Hepatocyte (in vitro differentiated cells): Measurements from ENCODE around the gene TLR1. TPM values are rescaled to one million over a fixed set of nuclear protein-coding genes. Genes with fewer than 3 reads are reported as not detected.

Experiments used
- DNase-seq: peaks from one replicate; pipeline ENCODE4 v3.0.0-alpha.2; 2016; ENCODE audit warnings: low spot score
- H2AFZ ChIP-seq: fragments of 200-600 bp; sonication (generic); 2 replicates; pipeline ENCODE4 v1.6.0; 2016; ENCODE audit warnings: antibody characterized with exemption, mild to moderate bottlenecking
- H3K27ac ChIP-seq: fragments of 200-600 bp; sonication (generic); 2 replicates; pipeline ENCODE4 v1.5.1; 2016; ENCODE audit warnings: mild to moderate bottlenecking
- H3K27me3 ChIP-seq: fragments of 200-600 bp; sonication (generic); 2 replicates; pipeline ENCODE4 v1.6.1; 2016
- H3K36me3 ChIP-seq: fragments of 200-600 bp; sonication (generic); replicated peaks from 2 replicates; pipeline ENCODE4 v1.5.1; 2016; ENCODE audit warnings: low read depth; ENCODE audit not compliant: insufficient read depth
- H3K4me1 ChIP-seq: fragments of 200-600 bp; sonication (generic); 2 replicates; pipeline ENCODE4 v1.5.1; 2016; ENCODE audit warnings: mild to moderate bottlenecking, moderate library complexity; ENCODE audit not compliant: insufficient read depth
- H3K4me2 ChIP-seq: fragments of 200-600 bp; sonication (generic); 2 replicates; pipeline ENCODE4 v1.6.0; 2016
- H3K4me3 ChIP-seq: fragments of 200-600 bp; sonication (generic); 2 replicates; pipeline ENCODE4 v1.5.1; 2016; ENCODE audit warnings: mild to moderate bottlenecking
- H3K79me2 ChIP-seq: fragments of 200-600 bp; sonication (generic); 2 replicates; pipeline ENCODE4 v1.6.0; 2017; ENCODE audit warnings: mild to moderate bottlenecking
- H3K9me2 ChIP-seq: fragments of 200-600 bp; sonication (generic); replicated peaks from 2 replicates; pipeline ENCODE4 v1.6.0; 2017; ENCODE audit warnings: mild to moderate bottlenecking; ENCODE audit not compliant: insufficient read depth
- H3K9me3 ChIP-seq: fragments of 200-600 bp; sonication (generic); 2 replicates; pipeline ENCODE4 v1.5.1; 2016; ENCODE audit warnings: low read depth, mild to moderate bottlenecking
- H4K20me1 ChIP-seq: fragments of 200-600 bp; sonication (generic); 2 replicates; pipeline ENCODE4 v1.6.0; 2016; ENCODE audit warnings: mild to moderate bottlenecking; ENCODE audit not compliant: insufficient read depth, poor library complexity, severe bottlenecking
- EZH2 ChIP-seq: fragments of 200-600 bp; sonication (generic); IDR thresholded peaks from 2 replicates; pipeline ENCODE4 v1.6.1; 2016; ENCODE audit warnings: antibody characterized with exemption, mild to moderate bottlenecking, borderline replicate concordance
- EZH2phosphoT487 ChIP-seq: fragments of 200-600 bp; sonication (generic); IDR thresholded peaks from one replicate; pipeline ENCODE4 v1.6.1; 2018; ENCODE audit warnings: antibody characterized with exemption, mild to moderate bottlenecking, low read depth, moderate library complexity; ENCODE audit not compliant: unreplicated experiment, severe bottlenecking
- WGBS: methylation state at CpG from one replicate; pipeline ENCODE4 v1.1.6; 2016; ENCODE audit warnings: low lambda C conversion rate; ENCODE audit errors: missing lambda C conversion rate; 5-methylcytosine and 5-hydroxymethylcytosine counted together
- polyA plus RNA-seq: library from polyadenylated mRNA; unstranded; fragments of >200 nt; fragmentation: Nextera tagmentation; extraction: Ambion mirVana; gene quantifications from 2 replicates; pipeline ENCODE4 v1.2.1, GENCODE V29; 2016
- total RNA-seq: library from RNA; depleted of rRNA; stranded (reverse); fragments of >200 nt; gene quantifications from 2 replicates; pipeline ENCODE4 v1.2.3, GENCODE V29; 2014
- TF ChIP-seq, protein P1 (sequence below): fragments of 200-600 bp; sonication (generic); IDR thresholded peaks from 2 replicates; pipeline ENCODE4 v1.5.1; 2016; ENCODE audit warnings: antibody characterized with exemption, mild to moderate bottlenecking; ENCODE audit not compliant: poor library complexity

TLR1 gene
- total and polyA plus RNA-seq, 2 experiments from 2014 or later: 1.0 to 2.7 TPM

GRCh38 chr4:38800961-38801450 lies 3.6 kb downstream of the TLR1 start:
- TF ChIP-seq EZH2: no peak
- TF ChIP-seq, protein P1, sequence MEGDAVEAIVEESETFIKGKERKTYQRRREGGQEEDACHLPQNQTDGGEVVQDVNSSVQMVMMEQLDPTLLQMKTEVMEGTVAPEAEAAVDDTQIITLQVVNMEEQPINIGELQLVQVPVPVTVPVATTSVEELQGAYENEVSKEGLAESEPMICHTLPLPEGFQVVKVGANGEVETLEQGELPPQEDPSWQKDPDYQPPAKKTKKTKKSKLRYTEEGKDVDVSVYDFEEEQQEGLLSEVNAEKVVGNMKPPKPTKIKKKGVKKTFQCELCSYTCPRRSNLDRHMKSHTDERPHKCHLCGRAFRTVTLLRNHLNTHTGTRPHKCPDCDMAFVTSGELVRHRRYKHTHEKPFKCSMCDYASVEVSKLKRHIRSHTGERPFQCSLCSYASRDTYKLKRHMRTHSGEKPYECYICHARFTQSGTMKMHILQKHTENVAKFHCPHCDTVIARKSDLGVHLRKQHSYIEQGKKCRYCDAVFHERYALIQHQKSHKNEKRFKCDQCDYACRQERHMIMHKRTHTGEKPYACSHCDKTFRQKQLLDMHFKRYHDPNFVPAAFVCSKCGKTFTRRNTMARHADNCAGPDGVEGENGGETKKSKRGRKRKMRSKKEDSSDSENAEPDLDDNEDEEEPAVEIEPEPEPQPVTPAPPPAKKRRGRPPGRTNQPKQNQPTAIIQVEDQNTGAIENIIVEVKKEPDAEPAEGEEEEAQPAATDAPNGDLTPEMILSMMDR: no peak
- Histone ChIP-seq H3K27ac (no peak overlapping the region), H3K79me2 (no peaks in the 10 kb centered on the region), H3K4me1 (peaks cover 7% of the 10 kb centered on the region), H2AFZ (no peak overlapping the region), H3K9me2 (no peaks in the 10 kb centered on the region), H3K4me2 (no peak overlapping the region), H4K20me1 (no peaks in the 10 kb centered on the region), H3K27me3 (no peaks in the 10 kb centered on the region), H3K36me3 (no peaks in the 10 kb centered on the region), H3K9me3 (no peaks in the 10 kb centered on the region), H3K4me3 (no peak overlapping the region)
- WGBS: 92% methylated on average over 3 of the region's 3 CpGs
- DNase-seq: no peak

- Histone ChIP-seq H3K79me2 (no peaks in the 10 kb centered on the region), H3K4me2 (no peak overlapping the region), H3K9me2 (no peaks in the 10 kb centered on the region), H3K36me3 (no peaks in the 10 kb centered on the region), H3K27me3 (no peaks in the 10 kb centered on the region), H3K27ac (no peak overlapping the region), H3K4me1 (peaks cover 7% of the 10 kb centered on the region), H3K9me3 (no peaks in the 10 kb centered on the region), H4K20me1 (no peaks in the 10 kb centered on the region), H3K4me3 (no peak overlapping the region), H2AFZ (no peak overlapping the region)
- DNase-seq: no peak
- WGBS: 96% methylated on average over 2 of the region's 2 CpGs
- TF ChIP-seq, protein P1: no peak
- no peak for TF ChIP-seq EZH2phosphoT487
- TF ChIP-seq EZH2: no peak
These were observed 4.2 kb downstream of the TLR1 start for GRCh38 chr4:38800366-38800765.

GRCh38 chr4:38795087-38795486 lies 9.5 kb downstream of the TLR1 start:
- no peak for DNase-seq
- no peaks in the 10 kb centered on the region for H3K27me3 ChIP-seq
- H4K20me1 ChIP-seq: no peaks in the 10 kb centered on the region
- no peak overlapping the region for H3K4me3 ChIP-seq
- H2AFZ ChIP-seq: no peak overlapping the region
- no peak overlapping the region for H3K27ac ChIP-seq
- H3K36me3 ChIP-seq: no peaks in the 10 kb centered on the region
- H3K4me2 ChIP-seq: no peak overlapping the region
- no peaks in the 10 kb centered on the region for H3K4me1 ChIP-seq
- no peaks in the 10 kb centered on the region for H3K9me3 ChIP-seq
- H3K79me2 ChIP-seq: no peaks in the 10 kb centered on the region
- WGBS: 97% methylated on average over 3 of the region's 3 CpGs
- no peaks in the 10 kb centered on the region for H3K9me2 ChIP-seq
- no peak for TF ChIP-seq EZH2phosphoT487
- no peak for TF ChIP-seq EZH2
- TF ChIP-seq, protein P1: no peak

DNA sequence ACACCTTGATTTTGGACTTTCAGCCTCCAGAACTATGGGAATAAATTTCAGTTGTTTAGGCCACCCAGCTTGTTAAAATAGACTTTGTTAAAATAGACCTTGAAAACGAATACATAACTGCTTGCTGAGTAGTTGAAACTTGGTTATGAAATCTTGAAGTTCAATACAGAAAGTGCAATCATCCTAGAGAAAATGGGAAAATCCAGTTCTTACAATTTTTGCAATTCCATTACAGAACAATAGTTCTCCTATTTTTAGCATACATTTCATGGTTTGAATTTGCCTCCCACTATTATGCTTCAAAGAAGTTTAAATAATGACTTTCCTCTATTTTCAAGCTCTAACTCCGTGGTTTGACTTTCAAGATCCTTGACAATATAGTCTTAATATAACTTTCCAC lies 10.5 kb downstream of the TLR1 start:
- WGBS: 86% methylated on average over 2 of the region's 2 CpGs
- H3K4me3 ChIP-seq: no peak overlapping the region
- H3K9me3 ChIP-seq: no peaks in the 10 kb centered on the region
- no peaks in the 10 kb centered on the region for H3K4me1 ChIP-seq
- H3K36me3 ChIP-seq: no peaks in the 10 kb centered on the region
- no peaks in the 10 kb centered on the region for H3K27me3 ChIP-seq
- TF ChIP-seq, protein P1: no peak
- TF ChIP-seq EZH2phosphoT487 (no peak), EZH2 (no peak)
- H3K79me2 ChIP-seq: no peaks in the 10 kb centered on the region
- no peak overlapping the region for H3K4me2 ChIP-seq
- H3K27ac ChIP-seq: no peak overlapping the region
- H4K20me1 ChIP-seq: no peaks in the 10 kb centered on the region
- no peak for DNase-seq
- H3K9me2 ChIP-seq: no peaks in the 10 kb centered on the region
- H2AFZ ChIP-seq: no peak overlapping the region
